ENCODE results near the gene KRTAP10-1.
"Not testable (repeated sequence)": the region's sequence is repeated elsewhere in the genome, so short reads cannot be mapped to it uniquely, and the experiment has no call there.

The KRTAP10-1 gene

DNA sequence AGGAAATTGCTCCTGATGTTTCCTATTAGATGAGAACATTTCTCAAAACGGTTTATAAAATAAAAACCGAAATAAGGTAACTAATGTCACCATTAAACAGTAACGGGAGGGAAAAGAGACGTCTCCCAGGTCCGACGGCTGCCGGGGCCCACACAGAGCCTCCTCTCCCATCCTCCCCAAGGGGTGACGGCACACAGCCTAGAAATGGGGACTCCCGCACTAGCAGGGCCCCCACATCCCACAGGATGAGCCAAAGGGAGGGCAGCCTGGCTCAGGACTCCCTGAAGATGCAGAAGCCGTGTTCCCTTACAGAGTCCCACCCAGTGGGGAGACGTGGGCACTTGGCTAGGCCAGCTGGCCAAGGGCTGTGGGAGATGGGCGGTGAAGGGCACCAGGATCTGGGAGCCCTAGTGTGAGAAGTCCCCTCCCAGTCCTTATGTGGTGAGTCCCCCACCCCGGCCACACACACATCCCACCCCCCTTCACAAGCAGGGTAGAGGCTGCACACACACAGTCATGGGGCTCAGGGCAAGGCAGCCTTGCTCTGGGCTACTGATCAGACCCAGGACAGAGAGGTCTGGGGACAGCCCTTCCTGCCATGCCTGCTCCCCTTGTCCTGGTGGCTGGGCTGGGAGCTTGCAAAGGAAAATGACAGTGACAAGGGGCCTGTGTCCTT is 15.3 kb upstream of the KRTAP10-1 start:
- H3K9ac ChIP-seq (ENCODE audit: low read length in 2 of 2), result no peak overlapping the region

DNA sequence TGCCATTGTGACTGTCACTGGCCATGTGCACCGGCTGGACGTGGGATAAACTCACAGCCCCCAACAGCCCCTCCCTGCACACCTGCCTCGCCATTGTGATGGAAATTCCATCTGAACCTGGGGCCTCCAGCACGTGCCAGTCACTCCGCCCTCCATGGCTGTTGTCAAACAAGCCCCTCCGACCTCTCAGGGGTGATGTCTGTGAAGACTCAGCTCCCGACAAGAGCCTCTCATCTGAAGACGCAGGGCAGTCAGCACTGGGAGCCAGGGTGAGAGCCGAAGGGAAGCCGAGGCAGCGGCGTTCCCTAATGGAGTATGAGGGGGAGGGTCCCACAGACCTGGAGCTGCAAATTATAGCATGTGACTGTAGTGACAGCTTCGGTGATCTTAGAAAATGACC is 12.7 kb upstream of the KRTAP10-1 start:
- Histone ChIP-seq H3K9ac (ENCODE audit: low read length in 2 of 2) (no peak overlapping the region), H3K4me1 (ENCODE audit: control insufficient read depth, insufficient read depth, low read length) (no peaks in the 10 kb centered on the region), H3K36me3 (ENCODE audit: control insufficient read depth in 2 of 2, insufficient read depth in 2 of 2, low read length in 2 of 2) (no peaks in the 10 kb centered on the region), H3K9me3 (ENCODE audit: control insufficient read depth in 2 of 2, low read length in 2 of 2) (peaks cover 6 to 8% of the 10 kb centered on the region in 2 donors), H3K4me3 (ENCODE audit: low read length in 2 of 2) (no peak overlapping the region), H3K27me3 (ENCODE audit: control insufficient read depth in 1 of 2, insufficient read depth in 2 of 2, low read length in 2 of 2) (peaks cover 0 to 2% of the 10 kb centered on the region in 2 donors), H3K27ac (ENCODE audit: low read length) (no peak overlapping the region)

More for the DNA sequence above, 15.3 kb upstream of the KRTAP10-1 start:
- Histone ChIP-seq H3K4me3 (ENCODE audit: low read length in 2 of 2) (no peak overlapping the region), H3K4me1 (ENCODE audit: control insufficient read depth, insufficient read depth, low read length) (no peaks in the 10 kb centered on the region), H3K36me3 (ENCODE audit: control insufficient read depth in 2 of 2, insufficient read depth in 2 of 2, low read length in 2 of 2) (no peaks in the 10 kb centered on the region), H3K27me3 (ENCODE audit: control insufficient read depth in 1 of 2, insufficient read depth in 2 of 2, low read length in 2 of 2) (peaks cover 0 to 4% of the 10 kb centered on the region in 2 donors), H3K9me3 (ENCODE audit: control insufficient read depth in 2 of 2, low read length in 2 of 2) (peaks cover 8% of the 10 kb centered on the region in 2 donors), H3K27ac (ENCODE audit: low read length) (no peak overlapping the region)

DNA sequence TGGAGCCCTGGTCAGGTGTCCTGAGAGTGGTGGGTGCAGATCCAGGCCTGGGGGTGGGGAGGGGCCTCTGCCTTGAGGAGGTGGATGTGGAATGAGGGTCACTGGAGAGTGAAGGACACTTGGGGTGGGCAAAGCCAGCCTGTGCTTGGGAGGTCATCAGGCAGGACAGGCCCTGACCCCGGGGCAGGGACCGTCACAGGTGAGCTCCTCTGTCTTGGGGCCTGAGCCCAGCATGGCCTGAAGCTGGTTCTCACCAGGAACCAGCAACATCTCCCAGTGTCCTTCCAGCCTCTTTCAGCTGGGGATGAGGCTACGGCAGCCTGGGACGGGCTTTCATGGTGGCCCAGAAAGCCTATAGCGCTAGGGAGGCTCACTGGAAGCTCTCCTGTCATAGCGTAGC is 12.1 kb upstream of the KRTAP10-1 start:
- Histone ChIP-seq H3K4me3 (ENCODE audit: low read length in 2 of 2) (no peak overlapping the region), H3K36me3 (ENCODE audit: control insufficient read depth in 2 of 2, insufficient read depth in 2 of 2, low read length in 2 of 2) (no peaks in the 10 kb centered on the region), H3K27me3 (ENCODE audit: control insufficient read depth in 1 of 2, insufficient read depth in 2 of 2, low read length in 2 of 2) (no peaks in the 10 kb centered on the region)

DNA sequence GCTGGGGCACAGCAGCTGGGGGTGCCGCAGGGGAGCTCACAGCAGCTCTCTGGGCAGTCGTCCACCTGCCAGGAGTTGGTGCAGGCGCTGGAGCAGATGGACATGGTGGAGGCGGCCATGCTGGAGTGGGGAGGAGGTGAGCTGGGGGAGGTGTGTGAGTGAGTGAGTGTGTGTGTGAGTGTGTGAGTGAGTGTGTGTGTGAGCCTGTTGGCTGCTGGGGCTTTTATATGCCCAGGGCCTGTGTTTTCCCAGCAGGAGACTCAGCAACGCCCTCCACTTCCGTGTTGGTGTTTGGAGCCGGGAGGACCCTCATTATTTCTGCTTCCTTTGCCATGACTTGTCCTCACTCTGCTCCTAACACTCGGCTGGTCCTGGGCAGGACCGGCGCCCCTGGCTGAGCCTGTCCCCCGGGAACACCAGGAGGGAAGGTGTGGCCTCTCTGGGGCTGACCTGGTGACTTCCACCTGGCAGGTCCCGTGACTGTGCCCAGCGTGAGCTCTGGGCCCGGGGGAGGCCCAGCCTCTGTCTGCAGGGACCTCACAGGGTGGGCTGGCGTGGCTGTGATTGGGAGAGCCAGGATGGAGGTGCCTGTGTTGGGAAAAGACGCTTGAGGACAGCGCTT is 11.5 kb upstream of the KRTAP10-1 start, which contains the start of gene KRTAP10-2:
Gene KRTAP10-2, minus strand, starts transcription at position 166 of the 622 bp plus-strand sequence. Its CDS starts 47 bp downstream, at position 119.
- Histone ChIP-seq H3K27ac (ENCODE audit: low read length) (no peak within 1 kb of the TSS), H3K4me1 (ENCODE audit: control insufficient read depth, insufficient read depth, low read length) (no peaks in the 10 kb centered on the region), H3K9ac (ENCODE audit: low read length in 2 of 2) (no peak within 1 kb of the TSS), H3K9me3 (ENCODE audit: control insufficient read depth in 2 of 2, low read length in 2 of 2) (peaks cover 6 to 8% of the 10 kb centered on the region in 2 donors), H3K36me3 (ENCODE audit: control insufficient read depth in 2 of 2, insufficient read depth in 2 of 2, low read length in 2 of 2) (no peaks in the 10 kb centered on the region), H3K4me3 (ENCODE audit: low read length in 2 of 2) (no peak within 1 kb of the TSS), H3K27me3 (ENCODE audit: control insufficient read depth in 1 of 2, insufficient read depth in 2 of 2, low read length in 2 of 2) (no peaks in the 10 kb centered on the region)

More for the DNA sequence above, 12.1 kb upstream of the KRTAP10-1 start:
- Histone ChIP-seq H3K27ac (ENCODE audit: low read length) (no peak overlapping the region), H3K9ac (ENCODE audit: low read length in 2 of 2) (no peak overlapping the region), H3K9me3 (ENCODE audit: control insufficient read depth in 2 of 2, low read length in 2 of 2) (peaks cover 6 to 8% of the 10 kb centered on the region in 2 donors), H3K4me1 (ENCODE audit: control insufficient read depth, insufficient read depth, low read length) (no peaks in the 10 kb centered on the region)

DNA sequence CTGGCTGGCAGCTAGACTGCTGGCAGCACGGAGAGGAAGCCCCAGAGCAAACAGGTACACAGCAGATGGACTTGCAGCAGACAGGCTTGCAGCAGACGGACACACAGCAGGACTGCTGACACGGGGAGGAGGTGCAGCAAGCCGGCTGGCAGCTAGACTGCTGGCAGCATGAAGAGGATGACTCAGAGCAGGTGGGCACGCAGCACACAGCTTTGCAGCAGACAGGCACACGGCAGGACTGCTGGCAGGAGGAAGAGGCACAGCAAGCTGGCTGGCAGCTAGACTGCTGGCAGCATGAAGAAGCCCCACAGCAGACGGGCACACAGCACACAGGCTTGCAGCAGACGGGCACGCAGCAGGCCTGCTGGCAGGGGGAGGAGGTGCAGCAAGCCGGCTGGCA is 10.8 kb upstream of the KRTAP10-1 start:
- Histone ChIP-seq H3K4me1 (ENCODE audit: control insufficient read depth, insufficient read depth, low read length) (no peaks in the 10 kb centered on the region), H3K27me3 (ENCODE audit: control insufficient read depth in 1 of 2, insufficient read depth in 2 of 2, low read length in 2 of 2) (no peaks in the 10 kb centered on the region), H3K9me3 (ENCODE audit: control insufficient read depth in 2 of 2, low read length in 2 of 2) (peaks cover 6 to 8% of the 10 kb centered on the region in 2 donors), H3K27ac (ENCODE audit: low read length) (no peak overlapping the region), H3K9ac (ENCODE audit: low read length in 2 of 2) (no peak overlapping the region), H3K36me3 (ENCODE audit: control insufficient read depth in 2 of 2, insufficient read depth in 2 of 2, low read length in 2 of 2) (no peaks in the 10 kb centered on the region), H3K4me3 (ENCODE audit: low read length in 2 of 2) (no peak overlapping the region)

DNA sequence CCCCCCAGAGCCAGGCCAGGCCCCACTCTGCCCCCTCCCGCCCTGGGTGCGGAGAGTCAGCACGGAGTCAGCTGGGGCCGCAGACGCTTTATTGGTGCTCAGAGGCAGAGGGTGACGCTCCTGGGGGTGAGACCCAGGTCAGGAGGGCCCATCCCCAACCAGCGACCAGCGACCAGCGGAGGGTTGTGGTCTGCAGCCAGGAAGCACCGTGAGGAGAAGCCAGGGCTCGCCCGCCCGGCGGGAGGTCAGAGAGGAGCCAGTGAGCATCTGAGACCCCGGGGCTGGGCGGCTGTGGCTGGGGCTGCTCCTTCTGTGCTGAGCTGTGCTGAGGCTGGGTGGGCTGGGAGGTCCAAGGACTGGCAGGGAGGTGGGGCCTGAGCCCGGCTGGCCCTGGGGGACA is 10.3 kb upstream of the KRTAP10-1 start:
- not testable (repeated sequence) for H3K36me3 ChIP-seq (ENCODE audit: control insufficient read depth in 2 of 2, insufficient read depth in 2 of 2, low read length in 2 of 2); H3K27me3 ChIP-seq (ENCODE audit: control insufficient read depth in 1 of 2, insufficient read depth in 2 of 2, low read length in 2 of 2); H3K4me3 ChIP-seq (ENCODE audit: low read length in 2 of 2); H3K27ac ChIP-seq (ENCODE audit: low read length); H3K9me3 ChIP-seq (ENCODE audit: control insufficient read depth in 2 of 2, low read length in 2 of 2); H3K9ac ChIP-seq (ENCODE audit: low read length in 2 of 2); H3K4me1 ChIP-seq (ENCODE audit: control insufficient read depth, insufficient read depth, low read length)

DNA sequence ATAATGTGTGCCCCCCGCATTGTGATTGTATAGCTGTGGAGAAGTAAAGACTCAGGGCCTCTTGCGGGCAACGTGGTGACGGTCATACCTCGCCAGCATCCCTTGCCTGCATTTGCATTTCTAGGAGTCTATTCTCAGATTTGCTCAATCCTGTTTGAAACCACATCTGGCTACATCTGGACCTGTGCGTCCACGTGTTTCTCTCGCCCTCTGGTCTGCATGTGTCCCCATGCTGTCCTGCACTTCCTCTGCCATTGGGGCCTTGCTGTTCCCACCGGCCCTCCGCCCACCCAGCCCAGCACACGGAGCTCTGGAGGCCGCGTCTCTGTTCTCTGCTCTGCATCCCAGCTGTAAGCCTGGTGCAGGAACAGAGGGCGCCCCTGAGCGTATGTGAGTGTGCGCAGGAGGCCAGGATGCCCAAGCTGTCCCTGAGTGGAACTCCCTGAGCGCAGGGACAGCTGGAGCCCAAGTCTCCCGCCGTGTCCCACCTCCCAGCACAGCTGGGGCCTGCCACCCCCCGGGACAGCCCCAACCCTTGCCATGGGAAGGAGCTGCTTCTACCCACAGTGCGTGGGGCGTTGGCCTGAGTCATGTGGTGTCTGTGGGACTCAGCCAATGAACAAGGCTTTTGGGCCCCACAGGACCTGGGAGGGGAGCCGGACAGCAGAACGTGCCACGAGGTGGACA is 9.7 kb upstream of the KRTAP10-1 start:
- H3K27ac ChIP-seq (ENCODE audit: low read length), result no peak overlapping the region

DNA sequence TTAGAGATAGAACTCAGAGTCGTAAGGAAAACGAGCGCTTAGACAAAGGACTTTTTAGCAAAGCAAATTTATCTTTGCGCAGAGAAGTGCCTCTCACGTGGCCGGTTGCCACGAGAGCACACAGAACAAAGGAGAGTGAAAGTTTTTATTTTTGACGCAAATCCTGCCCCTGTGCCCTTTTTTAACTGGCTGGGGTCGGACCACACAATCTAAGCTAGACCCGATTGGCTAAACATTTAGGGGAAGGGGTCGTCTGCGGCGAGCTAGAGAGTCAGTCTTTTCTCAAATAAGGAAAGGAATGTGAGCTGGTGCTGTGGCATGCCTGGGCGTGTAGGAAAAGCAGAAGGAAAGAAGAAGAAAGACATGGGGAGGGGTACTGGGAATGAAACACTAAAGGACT is 8.9 kb upstream of the KRTAP10-1 start:
- H3K27me3 ChIP-seq (ENCODE audit: control insufficient read depth in 1 of 2, insufficient read depth in 2 of 2, low read length in 2 of 2), result no peaks in the 10 kb centered on the region
- no peak overlapping the region for H3K27ac ChIP-seq (ENCODE audit: low read length)
- no peaks in the 10 kb centered on the region for H3K4me1 ChIP-seq (ENCODE audit: control insufficient read depth, insufficient read depth, low read length)

More for the DNA sequence above, 9.7 kb upstream of the KRTAP10-1 start:
- Histone ChIP-seq H3K4me1 (ENCODE audit: control insufficient read depth, insufficient read depth, low read length) (no peaks in the 10 kb centered on the region), H3K4me3 (ENCODE audit: low read length in 2 of 2) (no peak overlapping the region), H3K27me3 (ENCODE audit: control insufficient read depth in 1 of 2, insufficient read depth in 2 of 2, low read length in 2 of 2) (no peaks in the 10 kb centered on the region), H3K36me3 (ENCODE audit: control insufficient read depth in 2 of 2, insufficient read depth in 2 of 2, low read length in 2 of 2) (no peaks in the 10 kb centered on the region), H3K9ac (ENCODE audit: low read length in 2 of 2) (no peak overlapping the region), H3K9me3 (ENCODE audit: control insufficient read depth in 2 of 2, low read length in 2 of 2) (peaks cover 6 to 8% of the 10 kb centered on the region in 2 donors)

DNA sequence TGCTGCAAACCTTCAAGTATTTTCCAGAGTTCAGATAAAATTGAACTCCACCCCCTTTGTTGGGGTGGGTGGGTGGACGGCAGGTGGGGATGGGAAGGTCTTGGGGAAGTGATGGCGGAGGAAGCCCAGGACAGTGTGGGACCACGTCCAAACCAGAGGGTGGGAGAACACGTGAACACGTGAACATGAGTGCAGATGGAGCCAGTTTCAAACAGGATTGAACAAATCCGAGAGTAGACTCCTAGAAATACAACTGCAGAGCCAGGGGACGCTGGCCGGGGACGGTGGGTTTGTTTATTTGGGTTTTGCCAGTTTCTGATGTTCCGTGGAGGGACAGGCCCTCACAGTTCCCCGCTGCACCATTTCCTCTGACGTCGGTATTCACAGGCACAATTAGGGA is 8.4 kb upstream of the KRTAP10-1 start:
- no peaks in the 10 kb centered on the region for H3K4me1 ChIP-seq (ENCODE audit: control insufficient read depth, insufficient read depth, low read length)
- H3K27ac ChIP-seq (ENCODE audit: low read length), result no peak overlapping the region

More for the DNA sequence above, 8.9 kb upstream of the KRTAP10-1 start:
- Histone ChIP-seq H3K4me3 (ENCODE audit: low read length in 2 of 2) (peak overlapping the region; percentile 29 to 43), H3K36me3 (ENCODE audit: control insufficient read depth in 2 of 2, insufficient read depth in 2 of 2, low read length in 2 of 2) (no peaks in the 10 kb centered on the region), H3K9me3 (ENCODE audit: control insufficient read depth in 2 of 2, low read length in 2 of 2) (peaks cover 1 to 2% of the 10 kb centered on the region in 2 donors), H3K9ac (ENCODE audit: low read length in 2 of 2) (no peak overlapping the region)

DNA sequence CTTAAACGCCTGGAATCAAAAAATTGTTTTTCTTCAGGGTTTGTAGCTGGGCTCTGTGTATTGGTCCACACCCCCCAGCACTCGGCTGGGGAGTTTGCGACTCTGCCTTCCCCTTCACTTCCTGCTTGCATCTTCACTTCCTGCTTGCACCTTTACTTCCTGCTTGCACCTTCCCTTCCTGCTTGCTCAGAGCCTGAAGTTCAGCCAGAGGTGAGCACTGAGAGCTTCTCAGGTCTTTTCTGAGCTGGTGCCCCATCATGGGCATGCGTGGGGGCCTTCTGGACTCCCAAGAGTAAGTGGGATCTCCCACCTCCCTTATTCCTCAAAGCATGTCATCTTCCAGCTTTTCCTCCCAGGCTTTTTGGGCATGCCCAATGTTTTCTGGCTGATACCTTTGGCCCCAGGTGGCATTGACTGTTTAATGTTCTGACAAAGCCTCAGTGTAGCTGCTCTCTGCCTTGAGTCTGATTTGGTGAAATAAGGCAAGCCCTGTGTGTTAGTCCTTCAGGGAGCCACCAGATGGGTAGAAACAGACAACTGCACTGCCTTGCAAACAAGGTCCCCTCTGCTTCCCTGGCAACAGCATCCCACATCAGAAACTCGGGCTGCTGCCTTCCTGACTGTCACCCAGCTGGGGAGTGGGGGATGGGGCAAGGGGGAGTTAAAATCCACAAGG is 7.8 kb upstream of the KRTAP10-1 start:
- Histone ChIP-seq H3K27me3 (ENCODE audit: control insufficient read depth in 1 of 2, insufficient read depth in 2 of 2, low read length in 2 of 2) (no peaks in the 10 kb centered on the region), H3K9me3 (ENCODE audit: control insufficient read depth in 2 of 2, low read length in 2 of 2) (peaks cover 0 to 7% of the 10 kb centered on the region in 2 donors), H3K4me3 (ENCODE audit: low read length in 2 of 2) (no peak overlapping the region), H3K36me3 (ENCODE audit: control insufficient read depth in 2 of 2, insufficient read depth in 2 of 2, low read length in 2 of 2) (no peaks in the 10 kb centered on the region), H3K9ac (ENCODE audit: low read length in 2 of 2) (no peak overlapping the region), H3K27ac (ENCODE audit: low read length) (no peak overlapping the region), H3K4me1 (ENCODE audit: control insufficient read depth, insufficient read depth, low read length) (no peaks in the 10 kb centered on the region)

More for the DNA sequence above, 8.4 kb upstream of the KRTAP10-1 start:
- peak overlapping the region; percentile 29 to 43 for H3K4me3 ChIP-seq (ENCODE audit: low read length in 2 of 2)
- H3K9ac ChIP-seq (ENCODE audit: low read length in 2 of 2), result no peak overlapping the region
- H3K27me3 ChIP-seq (ENCODE audit: control insufficient read depth in 1 of 2, insufficient read depth in 2 of 2, low read length in 2 of 2), result no peaks in the 10 kb centered on the region
- peaks cover 0 to 2% of the 10 kb centered on the region in 2 donors for H3K9me3 ChIP-seq (ENCODE audit: control insufficient read depth in 2 of 2, low read length in 2 of 2)
- H3K36me3 ChIP-seq (ENCODE audit: control insufficient read depth in 2 of 2, insufficient read depth in 2 of 2, low read length in 2 of 2), result no peaks in the 10 kb centered on the region

Measured in stomach smooth muscle (tissue), 2 donors.